GM12878 (cell line): ENCODE measurements around the gene SPINDOC. TPM values are rescaled to one million over a fixed set of nuclear protein-coding genes. Genes with fewer than 3 reads are reported as not detected.

ENCODE experiments used
- ATAC-seq: fragments of 200-7000 bp; cut with Tn5 transposase; 3 replicates; pipeline ENCODE4 v1.9.1; 2020; ENCODE audit warnings: mild to moderate bottlenecking, moderate library complexity
- BruUV-seq: library from RNA; stranded (reverse); fragments of 400-500 nt; replicated peaks from 2 replicates; lab custom pipeline; 2021; lab: Mats Ljungman, UMichigan
- CTCF ChIA-PET: fragments of 300-600 bp; sonication (Branson Sonifier 250); formaldehyde crosslinking; extraction: SDS; loops from one replicate; lab custom pipeline; 2021; ENCODE audit warnings: inconsistent platforms; lab: Yijun Ruan, JAX
- POLR2A ChIA-PET: fragments of 350-600 bp; formaldehyde crosslinking; extraction: SDS; loops from one replicate; lab custom pipeline; 2021; ENCODE audit warnings: inconsistent platforms; lab: Charles Lee
- RAD21 ChIA-PET: fragments of 300-600 bp; sonication (Branson Sonifier 250); formaldehyde crosslinking; loops from one replicate; lab custom pipeline; 2023; ENCODE audit warnings: antibody characterized with exemption; ENCODE audit not compliant: unreplicated experiment; lab: Charles Lee
- SMC1A ChIA-PET: fragments of 300-600 bp; sonication (Branson Sonifier 250); formaldehyde crosslinking; loops from one replicate; lab custom pipeline; 2023; ENCODE audit not compliant: unreplicated experiment, uncharacterized antibody; lab: Charles Lee
- DNase-seq: peaks from one replicate; pipeline ENCODE4 v3.0.0-alpha.2; 2011; ENCODE audit warnings: low read depth, low spot score
- FAIRE-seq: peaks from 3 replicates; lab custom pipeline; 2011; peaks lifted over from hg19 to GRCh38; lab: Jason Lieb, UNC
- H2AFZ ChIP-seq: 2 replicates; pipeline ENCODE4 v1.6.0; 2011; ENCODE audit warnings: low read depth, low read length, control low read depth; ENCODE audit not compliant: control insufficient read depth
- H3K27ac ChIP-seq: 2 replicates; pipeline ENCODE4 v1.5.1; 2011; ENCODE audit warnings: control low read depth; ENCODE audit not compliant: control insufficient read depth, insufficient read depth
- H3K27me3 ChIP-seq, 2 experiments: replicated peaks in 1 of 2; 2 replicates each; pipeline versions ENCODE4 v1.6.0 to v1.6.1; 2011; ENCODE audit warnings: low read length in 1 of 2; ENCODE audit not compliant: control insufficient read depth in 2 of 2, insufficient read depth in 2 of 2
- H3K36me3 ChIP-seq, 2 experiments: 2 replicates each; pipeline ENCODE4 v1.5.1; 2011; ENCODE audit warnings: low read length in 1 of 2; ENCODE audit not compliant: control insufficient read depth in 2 of 2, insufficient read depth in 2 of 2
- H3K4me1 ChIP-seq: 2 replicates; pipeline ENCODE4 v1.6.1; 2011; ENCODE audit warnings: mild to moderate bottlenecking, low read length, moderate library complexity, mixed read lengths; ENCODE audit not compliant: control insufficient read depth, insufficient read depth
- H3K4me2 ChIP-seq: 2 replicates; pipeline ENCODE4 v1.6.0; 2011; ENCODE audit warnings: control low read depth; ENCODE audit not compliant: control insufficient read depth, insufficient read depth
- H3K4me3 ChIP-seq: fragments of 200-600 bp; sonication (generic); 2 replicates; pipeline ENCODE4 v1.5.1; 2016
- H3K79me2 ChIP-seq: 2 replicates; pipeline ENCODE4 v1.6.0; 2011; ENCODE audit warnings: low read length; ENCODE audit not compliant: control insufficient read depth, insufficient read depth
- H3K9ac ChIP-seq: 2 replicates; pipeline ENCODE4 v1.8.0; 2011; ENCODE audit warnings: low read length, control low read depth, mixed read lengths; ENCODE audit not compliant: control insufficient read depth, insufficient read depth
- H3K9me3 ChIP-seq: replicated peaks from 3 replicates; pipeline ENCODE4 v1.5.1; 2011; ENCODE audit warnings: mild to moderate bottlenecking, low read length; ENCODE audit not compliant: control insufficient read depth, insufficient read depth
- H4K20me1 ChIP-seq: 2 replicates; pipeline ENCODE4 v1.6.0; 2011; ENCODE audit not compliant: control insufficient read depth, insufficient read depth
- BCL3 ChIP-seq: IDR thresholded peaks from 2 replicates; pipeline ENCODE4 v1.6.1; 2011; ENCODE audit warnings: borderline replicate concordance, low read depth, mild to moderate bottlenecking, moderate library complexity, low read length; ENCODE audit not compliant: insufficient read depth, poor library complexity, severe bottlenecking
- CBX5 ChIP-seq: sonication (generic); IDR thresholded peaks from 2 replicates; pipeline ENCODE4 v1.6.1; 2016; ENCODE audit warnings: low read depth, moderate library complexity, mild to moderate bottlenecking, inconsistent platforms
- FOS ChIP-seq: IDR thresholded peaks from 3 replicates; pipeline ENCODE4 v1.6.1; 2011; ENCODE audit warnings: borderline replicate concordance; ENCODE audit not compliant: insufficient read length; ENCODE audit errors: extremely low read depth
- GABPA ChIP-seq: IDR thresholded peaks from 2 replicates; pipeline ENCODE4 v1.6.1; 2014; ENCODE audit warnings: antibody characterized with exemption, low read depth, mild to moderate bottlenecking, inconsistent platforms
- IRF3 ChIP-seq: fragments of 450-650 bp; IDR thresholded peaks from 2 replicates; pipeline ENCODE4 v1.6.1; 2014; ENCODE audit warnings: mild to moderate bottlenecking
- JUND ChIP-seq: IDR thresholded peaks from 2 replicates; pipeline ENCODE4 v1.6.1; 2012; ENCODE audit warnings: low read depth, mild to moderate bottlenecking, low read length, improper control_type of control experiment, moderate library complexity
- KAT2A ChIP-seq: conservative IDR thresholded peaks from 2 replicates; pipeline ENCODE4 v1.6.1; 2011; ENCODE audit warnings: low read depth, low read length; ENCODE audit not compliant: control insufficient read depth
- MTA2 ChIP-seq: fragments of 450-650 bp; IDR thresholded peaks from 2 replicates; pipeline ENCODE4 v1.6.1; 2016; ENCODE audit warnings: low read depth, mild to moderate bottlenecking, moderate library complexity
- MYB ChIP-seq: fragments of 150-350 bp; IDR thresholded peaks from 2 replicates; pipeline ENCODE4 v1.6.1; 2014; ENCODE audit warnings: mild to moderate bottlenecking, low read depth, low read length, borderline replicate concordance
- NBN ChIP-seq: fragments of 450-650 bp; IDR thresholded peaks from 2 replicates; pipeline ENCODE4 v1.6.1; 2016
- NR2F1 ChIP-seq: fragments of 450-650 bp; conservative IDR thresholded peaks from 2 replicates; pipeline ENCODE4 v1.6.1; 2017; ENCODE audit warnings: mild to moderate bottlenecking
- RAD21 ChIP-seq: IDR thresholded peaks from 2 replicates; pipeline ENCODE4 v1.6.1; 2011; ENCODE audit warnings: mild to moderate bottlenecking, low read depth, low read length, moderate library complexity; ENCODE audit not compliant: insufficient read depth
- RUNX3 ChIP-seq: IDR thresholded peaks from 2 replicates; pipeline ENCODE4 v1.6.1; 2012; ENCODE audit warnings: low read length, inconsistent platforms
- SMC3 ChIP-seq: IDR thresholded peaks from 2 replicates; pipeline ENCODE4 v1.6.1; 2011; ENCODE audit warnings: low read length, improper control_type of control experiment, borderline replicate concordance
- SPI1 ChIP-seq: IDR thresholded peaks from 2 replicates; pipeline ENCODE4 v1.6.1; 2011; ENCODE audit warnings: low read depth, mild to moderate bottlenecking, low read length, moderate library complexity, borderline replicate concordance; ENCODE audit not compliant: insufficient read depth
- ZNF274 ChIP-seq: IDR thresholded peaks from one replicate; pipeline ENCODE4 v1.8.0; 2011; ENCODE audit not compliant: insufficient read length, insufficient read depth
- ZZZ3 ChIP-seq: IDR thresholded peaks from 2 replicates; pipeline ENCODE4 v1.6.1; 2011; ENCODE audit warnings: low read depth; ENCODE audit not compliant: control insufficient read depth, insufficient read length
- WGBS: methylation state at CpG from one replicate; pipeline ENCODE4 v1.1.6; 2016; ENCODE audit warnings: low lambda C conversion rate; ENCODE audit not compliant: insufficient replicate concordance, insufficient coverage; ENCODE audit errors: missing lambda C conversion rate; 5-methylcytosine and 5-hydroxymethylcytosine counted together
- in situ Hi-C: fragments of 300-500 bp; cut with MboI; formaldehyde crosslinking; loops from 9 replicates; pipeline ENCODE4 v1.14.3; 2018; ENCODE audit warnings: mixed read lengths
- intact Hi-C: fragments of 100-400 bp; cut with micrococcal nuclease; formaldehyde crosslinking; loops from one replicate; pipeline ENCODE4 v1.14.2; 2022; ENCODE audit not compliant: unreplicated experiment
- polyA plus RNA-seq, 11 experiments: library from polyadenylated mRNA; depleted of rRNA in 4 of 11; unstranded in 6 of 11; stranded (reverse) in 5 of 11; fragments of >200 nt; fragmentation: Nextera tagmentation in 4 of 11; fragmentation: Illumina TruSeq in 1 of 11; extraction: Ambion mirVana in 4 of 11; extraction: Trizol in 1 of 11; gene quantifications; 1 replicate in 1 of 11; 2 replicates in 10 of 11; pipeline versions ENCODE4 v1.2.1 to v1.2.3, GENCODE V29; 2011 to 2016; ENCODE audit warnings: inconsistent platforms in 2 of 11, missing spikeins in 2 of 11, low read depth in 1 of 11
- total RNA-seq, 4 experiments: library from RNA; depleted of rRNA in 3 of 4; stranded (reverse); fragments of >200 nt in 3 of 4; fragmentation: Illumina TruSeq in 1 of 4; extraction: Trizol in 1 of 4; gene quantifications; 2 replicates each; pipeline versions ENCODE4 v1.2.1 to v1.2.3, GENCODE V29; 2013 to 2021

Gene SPINDOC
- total and polyA plus RNA-seq, 10 of the 15 experiments (the other 5 are each of a cell fraction or from before 2014, with no cell fraction given): 0.88 to 38.2 (median 16.9) TPM

GRCh38 chr11:63854696-63855095 is 41.4 kb downstream of the SPINDOC start (continued):
- TF ChIP-seq RAD21 (no peak), SMC3 (no peak), SPI1 (no peak), JUND (no peak), ZNF274 (no peak), BCL3 (no peak), FOS (no peak)

- TF ChIP-seq ZZZ3: no peak
- peak; percentile 27; the same call in 1 of the 2 replicates for TF ChIP-seq MTA2
- no peak for TF ChIP-seq KAT2A
- no peak for TF ChIP-seq IRF3
- 0 out of 2 replicates have a peak, but pooled peaks have one; percentile 35 for TF ChIP-seq NBN
- TF ChIP-seq NR2F1: no peak
- no peak for TF ChIP-seq GABPA
- no peak for TF ChIP-seq CBX5
- peak; percentile 19; the same call in 1 of the 2 replicates for TF ChIP-seq RUNX3
- no peak for TF ChIP-seq MYB
- WGBS: 77% methylated on average over 2 of the region's 2 CpGs
- Histone ChIP-seq H3K9ac (no peak overlapping the region), H3K4me2 (no peak overlapping the region), H3K4me3 (no peak overlapping the region), H3K27me3 (no peaks in the 10 kb centered on the region), H3K27ac (no peak overlapping the region; the same call in 1 of the 2 replicates), H3K79me2 (peaks cover 39% of the 10 kb centered on the region), H3K9me3 (no peaks in the 10 kb centered on the region), H2AFZ (no peak overlapping the region), H3K36me3 (peaks cover 2 to 6% of the 10 kb centered on the region in 2 experiments; a peak in 2 of 4 replicates), H4K20me1 (no peaks in the 10 kb centered on the region), H3K4me1 (peaks cover 8% of the 10 kb centered on the region)
- RAD21 ChIA-PET: interaction anchor here (0.9 to 2.1 kb wide), 7 partner anchors 10 to 83 kb away, joined by 3 to 14 read pairs (median 5); partner anchors contain the start of genes MARK2 and NAA40
- intact Hi-C loops: no loop called here
- FAIRE-seq (no peak), DNase-seq (no peak), ATAC-seq (peak; percentile 64)
- CTCF ChIA-PET: interaction anchor here (0.9 to 2.2 kb wide), 9 partner anchors 10 to 89 kb away, joined by 3 to 10 read pairs (median 4); no protein-coding TSS in a partner anchor
- in situ Hi-C loops: no loop called here
- BruUV-seq: no TSS peak
- SMC1A ChIA-PET: interaction anchor here (0.6 to 3.2 kb wide), 6 partner anchors 11 to 342 kb away, joined by 3 to 19 read pairs (median 7); no protein-coding TSS in a partner anchor
- POLR2A ChIA-PET: interaction anchor here (0.7 to 0.9 kb wide), 5 partner anchors 11 to 154 kb away, joined by 3 to 7 read pairs (median 3); no protein-coding TSS in a partner anchor
These were observed 42.7 kb downstream of the SPINDOC start for GRCh38 chr11:63855975-63856374.
